Measurements from ENCODE around the gene FBXW4.

Gene FBXW4

DNA sequence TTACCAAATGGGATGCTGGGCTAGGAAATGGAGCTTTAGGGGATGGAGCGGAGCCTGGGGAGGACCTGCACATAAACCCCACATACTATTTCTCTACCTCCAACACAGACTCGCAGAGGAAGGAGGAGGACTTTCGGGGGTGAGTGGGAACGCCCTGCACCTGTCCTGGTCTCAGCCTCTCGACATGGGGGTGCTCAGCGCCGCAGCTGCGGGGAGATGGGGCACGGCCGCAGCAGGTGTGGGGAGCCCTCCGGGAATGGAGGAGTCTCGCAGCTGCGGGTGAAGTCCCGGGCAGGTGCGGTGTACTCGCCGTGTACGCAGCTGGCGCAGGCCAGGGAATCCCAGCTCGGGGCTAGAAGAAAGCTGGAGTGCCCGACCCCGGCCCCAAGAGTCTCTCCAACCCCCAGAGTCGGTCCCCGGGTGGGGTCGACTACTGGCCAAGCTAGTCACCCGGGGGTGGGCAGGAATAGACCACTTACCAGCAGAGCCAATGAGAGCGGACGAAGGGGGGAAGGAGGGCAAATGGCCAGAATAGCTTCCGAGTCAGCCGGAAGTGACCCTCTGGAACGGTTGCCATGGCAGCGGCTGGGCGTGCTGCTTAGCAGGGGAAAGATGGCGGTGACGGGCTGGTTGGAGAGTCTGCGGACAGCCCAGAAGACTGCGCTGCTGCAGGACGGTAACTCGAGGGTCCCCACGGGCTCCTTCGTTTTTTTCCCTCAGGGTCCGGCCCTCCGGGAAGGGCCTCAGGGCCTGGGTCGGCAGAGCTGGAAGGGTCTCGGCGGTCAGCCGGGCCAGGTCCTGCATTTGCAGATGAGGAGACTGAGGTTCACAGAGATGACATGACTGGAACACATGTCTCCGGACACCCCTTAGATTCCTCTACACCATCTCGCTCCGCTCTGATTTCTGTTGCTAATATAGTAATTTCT is 107.0 kb downstream of the FBXW4 start, which contains the start of the genes DPCD and POLL:
TSS of gene DPCD (plus strand) at position 597 of the 929 bp plus-strand sequence. CDS start at position 613, 16 bp downstream.
TSS of gene POLL (minus strand) at position 533 of the 929 bp plus-strand sequence. CDS start 897 bp downstream, outside the sequence.
- DNase-seq (ENCODE audit: low read depth in 1 of 2, low spot score in 1 of 2) = peak; percentile 77 to 83

DNA sequence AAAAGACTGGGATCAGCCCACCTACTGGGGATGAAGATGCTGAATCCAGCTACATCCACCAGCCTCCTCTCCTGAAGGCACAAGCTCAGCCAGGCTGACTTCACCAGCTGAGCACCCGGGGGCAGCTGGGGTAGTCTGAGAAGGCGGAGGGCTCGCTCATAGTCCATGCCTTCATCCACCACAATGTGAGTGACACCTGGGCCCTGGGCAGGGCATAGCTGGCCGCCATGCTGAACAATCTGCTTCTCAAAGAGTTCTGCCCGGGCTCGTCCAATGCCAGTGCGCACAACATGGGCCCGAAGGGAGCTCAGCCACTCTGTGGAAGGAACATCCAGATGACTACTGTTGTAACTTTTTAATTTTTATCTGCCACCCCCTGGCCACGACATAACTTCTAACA is 109.1 kb downstream of the FBXW4 start:
- DNase-seq (ENCODE audit: low read depth in 1 of 2, low spot score in 1 of 2) = no peak

DNA sequence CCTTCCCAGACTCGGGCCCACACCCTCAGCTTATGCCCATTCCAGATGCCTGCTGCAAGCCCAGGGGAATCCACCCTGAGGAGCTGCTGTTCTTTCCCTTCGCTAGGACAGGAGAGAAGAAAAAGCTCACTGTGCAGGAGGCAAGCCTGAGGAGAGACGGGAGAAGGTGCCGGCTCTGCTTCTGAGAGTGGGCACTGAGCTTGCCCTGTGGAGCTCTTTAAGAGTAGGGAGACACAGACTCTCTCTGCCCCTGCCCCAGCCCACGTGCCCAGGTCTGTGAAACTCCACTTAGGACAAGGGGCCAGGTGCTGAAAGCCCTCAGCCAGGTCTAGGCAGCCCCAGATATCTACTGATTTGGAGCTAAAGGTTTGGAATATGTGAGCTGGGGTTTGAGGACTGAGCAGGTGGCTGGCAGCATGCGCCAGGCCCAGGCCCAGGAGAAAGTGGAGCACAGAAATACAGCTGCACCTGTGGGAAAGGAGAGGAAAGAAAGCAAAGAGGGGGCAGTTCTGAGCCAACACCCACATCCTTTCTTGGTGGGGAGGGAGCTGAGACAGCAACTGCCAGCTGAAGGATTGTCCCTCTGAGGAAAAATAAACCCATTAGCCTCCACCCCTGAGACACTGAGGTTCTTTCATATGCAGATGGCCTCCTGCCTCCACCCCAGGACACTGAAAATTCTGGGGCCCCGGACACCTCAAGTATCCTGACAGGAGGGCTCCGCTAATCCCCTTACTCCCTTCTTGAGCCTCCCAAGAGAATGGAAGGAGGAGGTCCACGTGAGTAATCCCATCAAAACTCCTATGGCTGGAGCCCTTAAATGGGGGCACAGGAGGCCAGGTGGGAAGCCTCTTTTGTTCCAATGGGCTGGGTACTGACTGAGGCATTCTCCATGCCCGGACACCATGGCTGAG is 114.2 kb downstream of the FBXW4 start:
- no peak for DNase-seq (ENCODE audit: low read depth in 1 of 2, low spot score in 1 of 2)

DNA sequence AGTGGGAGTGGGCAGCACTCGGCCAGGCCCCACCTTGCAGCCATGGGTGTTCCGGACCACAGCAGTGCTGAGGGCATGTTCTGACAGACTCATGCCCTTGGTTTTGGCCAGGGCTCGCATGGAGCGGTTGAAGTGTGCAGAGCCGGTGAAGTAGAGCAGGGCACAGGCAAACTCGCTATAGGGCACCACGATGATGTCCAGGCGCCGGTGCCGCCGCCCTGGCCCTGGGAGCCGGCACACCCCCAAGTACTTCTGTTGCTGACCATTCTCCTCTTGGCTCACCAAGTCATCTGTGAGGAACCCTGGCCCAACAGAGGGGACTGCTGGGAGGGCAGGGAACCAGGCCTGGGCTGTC is 115.5 kb downstream of the FBXW4 start:
- no peak for DNase-seq (ENCODE audit: low read depth in 1 of 2, low spot score in 1 of 2)

DNA sequence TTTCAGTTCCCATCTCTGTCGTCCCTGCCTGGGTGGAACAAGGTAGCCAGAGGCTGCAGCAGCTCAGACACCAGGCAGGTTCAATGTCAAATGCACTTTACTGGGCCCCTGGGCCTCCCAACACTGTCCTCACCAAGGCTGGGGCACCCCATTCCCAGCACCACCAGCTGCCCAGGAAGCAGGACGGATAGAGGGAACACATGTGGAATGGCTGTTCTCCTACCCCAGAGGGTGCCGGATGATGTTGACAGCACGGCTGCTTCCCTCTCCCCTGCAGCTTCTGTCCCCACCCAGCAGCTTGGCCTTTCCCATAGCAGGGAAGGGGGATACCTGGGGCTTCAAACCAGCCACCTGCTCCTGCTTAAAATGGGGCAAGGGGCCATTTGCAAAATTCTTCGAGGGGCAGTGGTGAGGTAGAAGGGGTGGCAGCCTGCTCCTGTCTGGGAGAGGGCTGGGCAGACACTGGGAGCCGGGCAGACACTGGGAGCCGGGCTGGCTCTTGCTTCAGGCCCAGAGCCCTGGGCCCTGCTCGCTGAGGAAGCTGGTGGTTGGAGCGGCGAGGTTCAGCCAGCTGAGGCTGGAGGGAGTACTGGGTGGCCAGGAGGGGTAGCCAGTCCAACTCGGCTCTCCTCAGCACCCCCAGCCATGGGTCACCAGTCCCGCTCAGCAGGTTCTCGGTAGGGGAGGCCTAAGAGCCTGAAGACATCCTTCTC is 116.0 kb downstream of the FBXW4 start:
- DNase-seq (ENCODE audit: low read depth in 1 of 2, low spot score in 1 of 2) = no peak

DNA sequence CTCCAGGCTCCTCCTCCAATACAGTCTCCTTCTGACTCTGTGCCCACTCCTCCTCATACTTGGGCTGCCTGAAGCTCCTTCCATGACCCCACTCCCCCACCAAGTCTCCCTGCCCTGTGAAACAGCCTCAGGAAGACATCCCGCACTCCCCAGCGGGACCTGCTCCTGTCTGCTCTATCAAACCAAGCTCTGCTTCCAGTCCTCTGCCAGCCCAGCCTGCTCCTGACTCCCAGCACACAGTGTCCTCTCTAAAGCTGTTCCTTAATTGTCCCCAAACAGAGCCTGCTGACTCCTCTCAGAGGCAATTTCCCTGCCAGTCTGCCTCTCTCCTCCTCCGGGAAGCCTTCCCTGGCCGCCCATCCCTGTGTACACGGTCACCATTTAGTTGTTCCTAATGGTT is 116.8 kb downstream of the FBXW4 start:
- DNase-seq (ENCODE audit: low read depth in 1 of 2, low spot score in 1 of 2) = no peak

DNA sequence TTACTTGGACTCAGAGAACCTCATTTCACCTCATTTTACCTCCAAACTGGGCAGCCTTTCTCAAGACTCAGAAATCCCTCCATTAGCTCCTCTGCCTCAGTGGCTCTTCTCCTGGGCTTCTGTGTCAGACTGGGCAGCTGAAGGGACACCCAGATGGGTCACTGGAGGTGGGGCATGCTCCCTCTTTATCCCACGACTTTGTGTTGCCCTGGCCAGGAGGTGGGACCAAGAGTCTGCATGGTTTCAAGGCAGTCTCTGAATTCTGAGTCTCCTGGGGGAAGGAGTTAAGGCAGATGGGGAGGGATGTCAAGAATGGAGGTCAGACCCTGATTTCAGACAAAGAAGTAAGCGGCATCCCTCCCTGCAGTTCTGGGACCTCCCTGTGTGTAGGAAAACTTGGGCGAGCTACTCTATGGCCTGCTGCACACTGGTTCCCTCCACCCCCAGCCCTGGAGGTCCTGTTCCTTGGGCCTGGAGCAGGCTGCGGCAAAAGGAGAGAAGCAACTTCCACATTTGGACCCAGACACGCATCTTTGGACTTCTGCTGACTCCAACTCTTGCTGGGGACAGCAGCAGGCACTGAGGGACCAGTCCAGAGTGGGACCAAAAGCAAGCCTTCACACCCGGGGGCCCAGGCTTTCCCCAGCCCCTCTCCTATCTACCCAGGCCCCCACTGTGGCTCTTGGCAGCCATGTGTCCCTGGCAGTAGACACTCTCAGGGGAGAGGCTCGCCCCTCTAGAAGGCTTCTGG is 117.7 kb downstream of the FBXW4 start:
- DNase-seq (ENCODE audit: low read depth in 1 of 2, low spot score in 1 of 2) = no peak

DNA sequence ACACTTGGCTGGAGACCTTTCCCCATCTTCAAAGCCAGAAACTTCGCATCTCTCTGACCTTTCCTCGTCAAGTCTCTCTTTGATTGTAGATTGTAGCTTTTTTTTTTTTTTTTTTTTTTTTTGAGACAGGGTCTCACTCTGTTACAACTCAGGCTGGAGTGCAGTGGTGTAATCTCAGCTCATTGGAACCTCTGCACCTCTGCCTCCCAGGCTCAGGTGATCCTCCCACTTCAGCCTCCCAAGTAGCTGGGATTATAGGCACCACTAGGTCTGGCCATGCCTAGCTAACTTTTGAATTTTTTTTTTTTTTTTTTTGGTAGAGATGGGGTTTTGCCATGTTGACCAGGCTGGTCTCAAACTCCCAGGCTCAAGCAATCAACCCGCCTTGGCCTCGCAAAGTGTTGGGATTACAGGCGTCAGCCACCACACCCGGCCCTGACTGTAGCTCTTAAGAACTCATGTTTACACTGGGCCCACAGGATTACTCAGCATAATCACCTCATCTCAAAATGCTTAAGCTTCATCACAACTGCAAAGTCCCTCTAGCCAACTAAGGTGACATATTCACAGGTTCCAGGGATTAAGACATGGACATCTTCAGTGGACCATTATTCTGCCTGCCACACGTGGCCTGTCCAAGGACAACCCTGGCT is 118.6 kb downstream of the FBXW4 start:
- no peak for DNase-seq (ENCODE audit: low read depth in 1 of 2, low spot score in 1 of 2)

DNA sequence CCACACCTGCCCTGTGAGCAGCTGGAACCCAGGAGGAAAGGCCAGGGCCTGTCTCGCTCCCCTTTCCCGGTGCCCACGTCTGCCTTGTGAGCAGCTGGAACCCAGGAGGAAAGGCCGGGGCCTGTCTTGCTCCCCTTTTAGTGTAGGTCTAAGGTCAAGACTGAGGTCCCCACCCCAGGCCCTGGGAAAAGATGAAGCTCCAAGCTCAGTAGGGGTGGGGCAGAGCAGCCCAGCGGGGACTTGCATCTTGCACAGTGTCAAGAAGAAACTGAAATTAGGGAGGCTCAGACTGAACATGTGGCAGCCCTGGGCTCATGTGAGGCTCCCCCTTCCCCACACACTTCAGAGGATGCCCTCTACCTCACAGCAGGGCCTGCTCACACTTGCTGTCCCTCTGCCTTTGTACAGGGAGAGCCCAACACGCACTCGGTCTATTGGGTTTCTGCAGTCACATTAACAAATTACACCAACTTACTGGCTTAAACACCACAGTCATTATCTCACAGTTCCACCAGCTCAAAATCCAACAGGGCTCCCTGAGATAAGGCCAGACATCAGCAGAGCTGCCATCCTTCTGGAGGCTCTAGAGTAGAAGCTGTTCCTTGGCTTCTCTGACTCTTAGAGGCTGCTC is 119.3 kb downstream of the FBXW4 start:
- DNase-seq (ENCODE audit: low read depth in 1 of 2, low spot score in 1 of 2) = no peak

DNA sequence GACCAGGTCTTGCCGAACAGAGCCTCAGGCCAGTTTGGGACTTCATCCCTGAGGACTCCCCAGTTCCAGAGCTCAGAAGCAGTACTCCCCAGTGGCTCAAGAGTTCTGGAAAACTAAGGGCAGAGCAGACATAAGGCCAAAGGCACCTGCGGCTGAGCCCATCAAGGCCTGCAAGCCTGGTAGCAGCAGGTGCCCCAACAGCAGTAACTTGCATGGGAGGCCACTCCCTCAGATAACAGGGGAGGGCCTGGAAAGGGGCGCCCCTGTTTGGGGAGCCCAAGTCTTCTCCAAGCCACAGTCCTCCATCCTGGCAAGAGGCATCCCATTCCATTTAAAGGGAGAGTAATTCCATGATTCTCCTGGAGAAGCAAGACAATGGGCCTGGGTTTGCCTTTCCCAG is 119.9 kb downstream of the FBXW4 start:
- no peak for DNase-seq (ENCODE audit: low read depth in 1 of 2, low spot score in 1 of 2)

DNA sequence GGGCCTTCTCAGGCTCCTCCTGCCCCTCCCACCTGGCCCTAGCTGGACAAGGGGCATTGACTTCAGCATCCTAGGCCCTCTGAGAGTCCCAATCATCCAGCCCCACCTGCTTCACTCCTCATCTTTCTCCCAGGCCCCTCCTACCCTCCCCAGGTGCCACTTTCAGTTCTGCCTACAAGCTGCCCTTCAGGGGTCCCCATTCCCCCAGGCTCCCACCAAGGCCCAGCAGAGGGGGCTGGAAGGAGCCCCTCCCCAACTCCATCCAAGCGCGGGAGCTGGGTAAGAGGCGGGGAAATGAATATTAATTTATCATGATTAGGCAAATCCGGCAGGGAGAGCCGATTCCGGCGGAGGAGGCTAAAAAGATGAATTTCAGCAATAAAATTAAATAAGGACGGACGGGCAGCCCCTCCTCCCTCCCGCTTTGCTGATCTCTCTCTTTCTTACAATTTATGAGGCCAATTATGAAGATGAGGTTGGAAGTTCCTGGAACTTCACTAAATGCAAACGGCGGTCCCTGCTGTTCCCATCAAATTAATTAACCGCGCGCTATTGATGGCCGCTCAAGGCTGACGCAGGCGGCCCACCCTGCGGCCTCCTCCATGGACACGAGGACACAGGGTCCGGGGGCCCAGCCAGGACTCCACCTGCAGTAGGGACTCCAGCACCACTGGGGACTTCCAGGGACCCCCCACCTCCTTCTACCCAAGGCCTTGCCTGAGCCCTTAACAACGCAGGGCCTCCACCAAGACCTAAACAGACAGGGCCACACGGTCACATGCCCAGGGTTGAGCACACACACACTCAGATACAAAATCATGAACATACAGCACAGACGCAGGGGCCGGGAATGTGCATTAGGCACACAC is 120.9 kb downstream of the FBXW4 start:
- DNase-seq (ENCODE audit: low read depth in 1 of 2, low spot score in 1 of 2) = no peak

DNA sequence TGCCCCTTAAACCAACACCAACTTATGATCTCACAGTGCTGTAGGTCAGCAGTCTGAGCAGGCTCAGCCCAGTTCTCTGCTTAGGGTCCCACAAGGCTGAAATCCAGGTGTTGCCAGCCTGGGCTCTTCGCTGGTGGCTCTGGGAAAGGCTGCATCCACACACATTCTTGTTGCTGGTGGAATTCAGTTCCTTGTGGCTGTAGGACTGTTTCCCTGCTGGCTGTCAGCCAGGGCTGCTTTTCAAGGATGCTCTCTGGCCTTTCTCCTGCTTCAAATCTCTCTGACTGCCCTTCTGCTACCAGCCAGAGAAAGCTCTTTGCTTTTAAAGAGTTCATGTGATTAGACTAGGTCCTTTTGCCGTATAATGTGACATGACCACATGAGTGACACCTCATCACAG is 122.2 kb downstream of the FBXW4 start:
- no peak for DNase-seq (ENCODE audit: low read depth in 1 of 2, low spot score in 1 of 2)

DNA sequence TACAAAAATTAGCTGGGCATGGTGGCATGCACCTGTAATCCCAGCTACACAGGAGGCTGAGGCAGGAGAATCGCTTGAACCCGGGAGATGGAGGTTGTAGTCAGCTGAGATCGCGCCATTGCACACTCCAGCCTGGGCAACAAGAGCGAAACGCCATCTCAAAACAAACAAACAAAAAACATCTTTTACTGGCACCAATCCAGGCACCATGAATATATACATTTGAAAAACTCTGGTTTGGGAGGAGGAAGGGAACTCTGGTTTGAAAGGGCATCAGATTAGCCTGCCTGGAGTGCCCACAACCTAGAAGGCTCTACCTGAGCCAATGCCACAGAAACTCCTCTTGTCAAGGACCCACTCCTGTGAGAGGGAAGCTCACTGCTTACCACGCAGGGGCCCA is 122.8 kb downstream of the FBXW4 start:
- no peak for DNase-seq (ENCODE audit: low read depth in 1 of 2, low spot score in 1 of 2)

DNA sequence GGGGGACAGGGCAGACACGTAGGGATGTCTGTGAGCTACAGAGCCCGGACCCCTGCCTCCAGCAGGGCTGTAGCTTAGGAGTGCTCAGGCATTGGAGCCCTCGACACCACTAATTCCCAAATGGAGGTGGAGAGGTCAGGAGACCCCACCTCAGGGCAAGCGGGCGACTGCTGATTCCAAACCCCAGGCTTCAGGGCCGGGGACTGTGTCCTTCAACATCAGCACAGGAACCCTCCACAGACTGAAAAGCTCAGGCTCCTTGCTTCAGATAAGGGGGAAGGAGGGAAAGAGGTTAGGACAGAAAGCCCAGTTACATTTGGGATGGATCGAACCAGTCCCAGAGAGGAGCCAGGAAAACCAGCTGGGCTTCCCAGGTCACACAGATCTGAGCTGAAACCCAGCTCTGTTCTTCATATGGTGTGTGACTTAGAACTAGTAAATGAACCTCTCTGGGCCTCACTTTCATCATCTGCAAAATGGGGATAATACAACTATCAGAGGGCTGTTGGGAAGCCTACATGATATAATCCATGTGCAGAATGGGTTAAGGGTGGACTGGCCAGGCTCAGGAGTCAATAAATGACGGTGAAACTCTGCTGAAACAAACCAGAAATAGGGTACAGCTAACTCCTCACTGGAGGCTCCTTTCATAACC is 123.6 kb downstream of the FBXW4 start:
- DNase-seq (ENCODE audit: low read depth in 1 of 2, low spot score in 1 of 2) = no peak

DNA sequence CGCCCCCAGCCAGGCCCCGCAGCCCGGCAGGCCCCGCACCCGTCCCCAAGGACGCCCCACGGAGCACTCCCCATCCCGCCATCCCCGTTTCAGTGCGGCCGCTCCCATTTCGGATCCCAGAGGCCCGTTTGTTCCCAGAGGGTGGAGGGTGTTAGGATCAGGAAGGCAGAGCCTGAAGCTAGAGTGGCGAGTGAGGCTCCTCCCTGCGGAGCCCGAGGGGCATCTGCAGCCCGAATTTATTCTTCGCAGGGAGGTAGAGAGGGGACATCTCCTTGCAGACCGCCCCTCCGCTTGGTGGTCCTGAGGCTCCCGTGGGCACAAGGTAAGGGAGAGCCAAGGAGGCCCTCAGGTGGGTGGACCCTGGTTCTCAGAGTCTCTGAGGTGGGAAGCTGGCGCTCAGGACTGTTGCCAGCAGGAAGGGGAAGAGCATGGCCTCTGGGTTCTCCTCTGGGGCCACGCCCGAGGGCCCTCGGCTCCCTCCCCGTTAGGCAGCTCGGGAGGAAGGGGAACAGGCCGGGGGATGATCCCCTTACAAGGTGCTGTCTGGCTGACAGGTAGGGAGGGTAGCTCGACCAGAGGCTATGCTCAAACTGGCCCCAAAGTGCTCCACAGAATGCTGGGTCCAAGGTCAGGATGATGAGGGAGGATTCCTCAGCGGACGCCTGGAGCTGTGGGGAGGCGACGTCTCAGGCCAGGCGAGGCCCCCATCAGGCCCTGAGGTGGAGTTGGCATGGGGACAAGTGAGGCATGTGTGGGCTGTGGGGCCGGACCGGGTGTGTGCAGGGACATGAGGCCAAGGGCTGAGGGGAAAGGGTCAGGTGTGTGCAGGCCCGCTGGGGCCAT is 124.3 kb downstream of the FBXW4 start:
- no peak for DNase-seq (ENCODE audit: low read depth in 1 of 2, low spot score in 1 of 2)

DNA sequence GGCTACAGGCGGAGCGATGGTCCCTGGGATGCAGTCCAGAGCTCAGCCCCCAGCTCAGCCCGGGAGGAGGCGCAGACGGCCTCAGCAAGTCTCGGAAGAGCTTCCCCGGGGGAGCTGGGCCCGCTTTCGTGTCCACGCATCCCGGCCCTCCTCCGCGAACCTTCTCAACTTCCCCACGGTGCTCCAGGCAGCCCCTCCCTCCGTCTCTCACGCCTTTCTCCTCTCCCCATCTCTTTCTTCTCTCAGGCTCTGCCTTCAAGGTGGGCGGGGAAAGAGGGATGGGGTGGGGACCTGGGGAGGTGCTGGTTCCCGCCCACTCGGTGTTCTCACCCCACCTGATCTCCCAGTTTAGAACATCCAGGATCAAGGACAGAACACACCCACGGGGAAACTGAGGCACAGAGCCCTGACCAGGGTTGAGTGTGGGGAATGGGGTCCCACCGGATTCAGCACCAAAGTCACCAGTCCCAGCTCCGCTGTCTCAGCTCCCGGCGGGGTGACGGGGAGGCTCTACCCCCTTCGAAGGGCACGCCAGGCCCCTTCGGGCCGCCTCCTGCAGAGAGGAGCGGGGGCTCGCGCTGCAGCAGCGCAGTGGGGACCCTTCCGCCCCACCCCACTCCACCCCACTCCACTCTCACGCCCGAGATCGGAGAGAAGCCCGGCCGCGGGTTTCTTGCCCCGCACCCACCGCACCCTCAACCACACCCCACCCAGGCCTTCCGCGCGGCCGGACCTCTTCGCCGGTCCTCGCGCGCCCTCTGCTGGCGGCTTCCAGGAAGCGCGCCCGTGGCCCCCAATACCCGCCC is 125.1 kb downstream of the FBXW4 start:
- peak; percentile 67 to 73 for DNase-seq (ENCODE audit: low read depth in 1 of 2, low spot score in 1 of 2)

DNA sequence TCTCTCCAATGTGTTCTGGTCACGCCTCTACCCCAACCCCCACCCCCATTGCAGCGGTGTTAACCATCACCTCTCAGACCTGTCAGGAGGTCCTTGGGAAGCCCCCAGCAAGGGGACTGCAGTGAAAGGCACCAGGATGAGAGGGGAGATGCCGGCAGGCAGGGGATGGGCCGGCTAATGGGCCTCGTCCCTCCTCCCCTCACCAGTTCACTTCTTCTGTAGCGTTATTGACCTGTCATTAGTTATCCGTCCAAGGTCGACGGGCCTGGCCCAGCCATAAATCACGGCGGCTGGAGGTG is 125.7 kb downstream of the FBXW4 start:
- no peak for DNase-seq (ENCODE audit: low read depth in 1 of 2, low spot score in 1 of 2)

Data from activated T-helper 1 cell treated with anti-CD3 and anti-CD28 coated beads, Interleukin-2, amount 50 U/mL, for 16 hours (primary cell).